HCT116 (cell line): Measurements from ENCODE around the gene PLA2G1B.

Source experiments
- CEBPB ChIP-seq: IDR thresholded peaks from 2 replicates; pipeline ENCODE4 v1.6.1; 2012; ENCODE audit warnings: low read depth
- CTCF ChIP-seq, 3 experiments: fragments of 200-600 bp in 1 of 3; sonication (generic) in 1 of 3; IDR thresholded peaks in 2 of 3; conservative IDR thresholded peaks in 1 of 3; 2 replicates each; pipeline ENCODE4 v1.5.1; 2012 to 2017; ENCODE audit warnings: low read depth in 2 of 3, low read length in 2 of 3, antibody characterized with exemption in 1 of 3, borderline replicate concordance in 1 of 3, control low read depth in 1 of 3, mild to moderate bottlenecking in 1 of 3, mixed read lengths in 1 of 3, mixed run types in 1 of 3, moderate library complexity in 1 of 3; ENCODE audit not compliant: insufficient read depth in 1 of 3
- ELF1 ChIP-seq: IDR thresholded peaks from 2 replicates; pipeline ENCODE4 v1.6.1; 2012; ENCODE audit warnings: low read depth, borderline replicate concordance
- EZH2 ChIP-seq: fragments of 200-600 bp; sonication (generic); IDR thresholded peaks from 2 replicates; pipeline ENCODE4 v1.6.1; 2017; ENCODE audit warnings: antibody characterized with exemption, mixed run types
- EZH2phosphoT487 ChIP-seq: fragments of 200-600 bp; IDR thresholded peaks from 2 replicates; pipeline ENCODE4 v1.6.1; 2018; ENCODE audit warnings: antibody characterized with exemption, borderline replicate concordance
- FOSL1 ChIP-seq: IDR thresholded peaks from 2 replicates; pipeline ENCODE4 v1.6.1; 2012; ENCODE audit warnings: low read depth
- MAX ChIP-seq: IDR thresholded peaks from 2 replicates; pipeline ENCODE4 v1.6.1; 2012
- POLR2A ChIP-seq: IDR thresholded peaks from 2 replicates; pipeline ENCODE4 v1.7.0; 2011; ENCODE audit warnings: borderline replicate concordance; ENCODE audit not compliant: insufficient read depth, insufficient read length; ENCODE audit errors: extremely low read depth
- RAD21 ChIP-seq: IDR thresholded peaks from 2 replicates; pipeline ENCODE4 v1.6.1; 2012; ENCODE audit warnings: low read depth, mild to moderate bottlenecking
- REST ChIP-seq: IDR thresholded peaks from 2 replicates; pipeline ENCODE4 v1.6.1; 2012; ENCODE audit warnings: low read depth
- SP1 ChIP-seq: IDR thresholded peaks from 2 replicates; pipeline ENCODE4 v1.6.1; 2012; ENCODE audit warnings: low read depth
- TCF7L2 ChIP-seq: IDR thresholded peaks from 2 replicates; pipeline ENCODE4 v1.7.0; 2011; ENCODE audit warnings: borderline replicate concordance, inconsistent platforms; ENCODE audit not compliant: insufficient read depth, insufficient read length; ENCODE audit errors: extremely low read depth
- ZBTB33 ChIP-seq: IDR thresholded peaks from 2 replicates; pipeline ENCODE4 v1.6.1; 2011; ENCODE audit warnings: mild to moderate bottlenecking, low read length, moderate library complexity; ENCODE audit not compliant: insufficient replicate concordance; ENCODE audit errors: extremely low read depth

GRCh38 chr12:120290609-120291305 is 36.8 kb downstream of the PLA2G1B start:
- no peak for TF ChIP-seq POLR2A
- TF ChIP-seq ZBTB33 = no peak
- no peak for TF ChIP-seq EZH2
- TF ChIP-seq CTCF (IDR thresholded peaks at IDR 0.05 in 2 of 3, conservative IDR thresholded peaks at IDR 0.05 in 1 of 3; ENCODE audit: borderline replicate concordance in 1 of 3, insufficient read depth in 1 of 3, low read depth in 2 of 3, low read length in 2 of 3) = no peak
- TF ChIP-seq EZH2phosphoT487 = no peak
- no peak for TF ChIP-seq MAX
- TF ChIP-seq CEBPB = no peak
- TF ChIP-seq RAD21 = no peak
- TF ChIP-seq REST = no peak
- no peak for TF ChIP-seq FOSL1
- TF ChIP-seq ELF1 = no peak
- TF ChIP-seq TCF7L2 = no peak
- no peak for TF ChIP-seq SP1
